HG02623 (cell line): ENCODE measurements around the gene PRXL2B.
"Not testable (repeated sequence)": the region's sequence is repeated elsewhere in the genome, so short reads cannot be mapped to it uniquely, and the experiment has no call there.

ENCODE experiments used
- ATAC-seq: cut with Tn5 transposase; IDR thresholded peaks from one replicate; pipeline ENCODE4 v1.9.1; 2021; ENCODE audit warnings: moderate library complexity; ENCODE audit not compliant: unreplicated experiment

The PRXL2B gene

GRCh38 chr1:2586154-2587070 lies at the start of gene PRXL2B:
TSS of gene PRXL2B (plus strand) at chr1:2586777. CDS start at chr1:2586886, 109 bp downstream.
- ATAC-seq: peak; percentile 56

GRCh38 chr1:2537784-2538115 lies 48.8 kb upstream of the PRXL2B start:
- no peak for ATAC-seq

- no peak for ATAC-seq
Observed at GRCh38 chr1:2538376-2538775, 48.2 kb upstream of the PRXL2B start.

GRCh38 chr1:2538872-2539271 lies 47.7 kb upstream of the PRXL2B start:
- ATAC-seq: no peak

- ATAC-seq: no peak
Observed at GRCh38 chr1:2539312-2539907, 47.2 kb upstream of the PRXL2B start.

GRCh38 chr1:2540816-2541492 lies 45.6 kb upstream of the PRXL2B start:
- ATAC-seq: no peak

- ATAC-seq: no peak
Observed at GRCh38 chr1:2541619-2542245, 44.8 kb upstream of the PRXL2B start.

GRCh38 chr1:2542246-2542915 lies 44.2 kb upstream of the PRXL2B start:
- ATAC-seq: no peak

GRCh38 chr1:2543543-2544092 lies 43.0 kb upstream of the PRXL2B start:
- ATAC-seq: no peak

GRCh38 chr1:2544093-2544874 lies 42.3 kb upstream of the PRXL2B start:
- ATAC-seq: no peak

GRCh38 chr1:2544875-2545640 lies 41.5 kb upstream of the PRXL2B start:
- ATAC-seq: no peak

GRCh38 chr1:2545754-2546514 lies 40.6 kb upstream of the PRXL2B start:
- peak; percentile 38 for ATAC-seq

- ATAC-seq: peak; percentile 25
Observed at GRCh38 chr1:2546515-2547209, 39.9 kb upstream of the PRXL2B start.

- no peak for ATAC-seq
Observed at GRCh38 chr1:2547210-2548067, 39.1 kb upstream of the PRXL2B start.

GRCh38 chr1:2548068-2548589 lies 38.4 kb upstream of the PRXL2B start:
- ATAC-seq: no peak

GRCh38 chr1:2549367-2550029 lies 37.1 kb upstream of the PRXL2B start:
- ATAC-seq: not testable (repeated sequence)
